Eye (tissue), 1 donor: ENCODE results near the gene ITPR2.
"Not testable (repeated sequence)": the region's sequence is repeated elsewhere in the genome, so short reads cannot be mapped to it uniquely, and the experiment has no call there.

ENCODE experiments used
- DNase-seq: peaks from one replicate; pipeline ENCODE4 v3.0.0-alpha.2; 2015

Gene ITPR2

GRCh38 chr12:26832822-26833742 lies at the start of gene ITPR2:
TSS of gene ITPR2 (minus strand) at chr12:26833194. CDS start at chr12:26832781, 413 bp downstream.
- DNase-seq, result peak; percentile 96

GRCh38 chr12:26880625-26881024 lies 47.6 kb upstream of the ITPR2 start:
- DNase-seq, result no peak

- peak; percentile 25 for DNase-seq
These were observed 45.7 kb upstream of the ITPR2 start for GRCh38 chr12:26878661-26879119.

GRCh38 chr12:26874501-26875296 lies 41.7 kb upstream of the ITPR2 start:
- DNase-seq, result no peak

GRCh38 chr12:26872625-26873024 lies 39.6 kb upstream of the ITPR2 start:
- DNase-seq, result no peak

- DNase-seq, result no peak
These were observed 39.0 kb upstream of the ITPR2 start for GRCh38 chr12:26871985-26872384.

- DNase-seq, result peak; percentile 9
These were observed 37.8 kb upstream of the ITPR2 start for GRCh38 chr12:26870491-26871419.

- DNase-seq, result no peak
These were observed 37.0 kb upstream of the ITPR2 start for GRCh38 chr12:26869908-26870459.

GRCh38 chr12:26869104-26869494 lies 36.1 kb upstream of the ITPR2 start:
- no peak for DNase-seq

GRCh38 chr12:26868447-26869103 lies 35.6 kb upstream of the ITPR2 start:
- DNase-seq, result no peak

- DNase-seq, result no peak
These were observed 34.1 kb upstream of the ITPR2 start for GRCh38 chr12:26867080-26867479.

- no peak for DNase-seq
These were observed 30.5 kb upstream of the ITPR2 start for GRCh38 chr12:26863515-26863914.

- DNase-seq, result not testable (repeated sequence)
These were observed 29.8 kb upstream of the ITPR2 start for GRCh38 chr12:26862787-26863186.

GRCh38 chr12:26861690-26862089 lies 28.7 kb upstream of the ITPR2 start:
- DNase-seq, result no peak

GRCh38 chr12:26857465-26858176 lies 24.6 kb upstream of the ITPR2 start:
- DNase-seq, result no peak

GRCh38 chr12:26855337-26855736 lies 22.3 kb upstream of the ITPR2 start:
- DNase-seq, result no peak

- no peak for DNase-seq
These were observed 21.0 kb upstream of the ITPR2 start for GRCh38 chr12:26854031-26854390.

GRCh38 chr12:26853303-26854030 lies 20.5 kb upstream of the ITPR2 start:
- DNase-seq, result peak; percentile 76

GRCh38 chr12:26851031-26851809 lies 18.2 kb upstream of the ITPR2 start:
- no peak for DNase-seq
